ENCODE data around the gene FBXO46.

DNA sequence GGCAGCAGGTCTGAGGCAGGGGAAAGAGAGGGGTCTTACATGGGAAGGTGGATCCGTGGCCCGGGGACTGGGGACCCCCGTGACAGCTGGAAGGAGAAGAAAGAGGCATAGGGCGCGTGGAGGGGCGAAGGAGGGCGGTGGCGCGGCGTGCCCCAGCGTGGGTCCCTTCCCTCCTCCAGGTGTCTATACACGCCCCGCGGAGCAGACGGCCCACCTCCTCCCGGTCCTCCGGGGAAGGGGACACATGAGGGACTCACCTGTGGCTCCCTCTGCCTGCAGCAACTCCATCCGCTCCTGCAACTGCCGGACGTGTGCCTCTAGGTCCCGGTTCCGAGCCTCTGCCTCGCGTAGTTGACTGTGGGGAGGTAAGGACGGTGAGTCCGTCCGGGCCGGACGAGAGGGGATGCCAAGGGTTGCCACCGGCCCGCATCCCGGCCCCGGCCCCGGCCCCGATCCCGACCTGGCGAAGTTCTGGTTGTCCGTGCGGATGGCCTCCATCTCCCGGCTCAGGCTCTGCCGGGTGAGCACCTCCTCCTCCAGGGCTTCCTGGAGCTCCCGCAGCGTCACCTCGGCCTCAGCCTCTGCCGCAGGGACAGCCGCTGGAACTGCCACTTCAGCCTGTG is 40.7 kb upstream of the FBXO46 start:
- TF ChIP-seq EZH2phosphoT487 (IDR thresholded peaks at IDR 0.05; ENCODE audit: borderline replicate concordance, low read depth, low read length) (no peak), CTCF (conservative IDR thresholded peaks at IDR 0.05; ENCODE audit: low read length) (no peak)
